Kidney (tissue), 22 donors: ENCODE data around the gene DIRAS1. TPM values are rescaled to one million over a fixed set of nuclear protein-coding genes. Genes with fewer than 3 reads are reported as not detected.

Experiments used
- DNase-seq, 5 donors: peaks; one replicate each; pipeline ENCODE4 v3.0.0-alpha.2; 2013 to 2020
- FAIRE-seq: peaks from 2 replicates; lab custom pipeline; 2012; peaks lifted over from hg19 to GRCh38; lab: Jason Lieb, UNC
- H3K27ac ChIP-seq, 2 donors: one replicate each; pipeline ENCODE4 v1.7.0; 2013; ENCODE audit warnings: low read depth in 2 of 2, low read length in 2 of 2, inconsistent platforms in 1 of 2
- H3K27me3 ChIP-seq: one replicate; pipeline ENCODE4 v1.7.1; 2013; ENCODE audit warnings: low read length, inconsistent platforms; ENCODE audit not compliant: control insufficient read depth, insufficient read depth
- H3K36me3 ChIP-seq, 3 donors: one replicate each; pipeline versions ENCODE4 v1.7.0 to v1.7.1; 2013; ENCODE audit warnings: low read length in 3 of 3, control low read depth in 1 of 3, inconsistent platforms in 1 of 3; ENCODE audit not compliant: insufficient read depth in 3 of 3, control insufficient read depth in 2 of 3
- H3K4me1 ChIP-seq, 3 donors: one replicate each; pipeline versions ENCODE4 v1.7.0 to v1.7.1; 2013; ENCODE audit warnings: low read length in 3 of 3, inconsistent platforms in 1 of 3, low read depth in 1 of 3; ENCODE audit not compliant: control insufficient read depth in 2 of 3, insufficient read depth in 2 of 3
- H3K4me3 ChIP-seq, 3 donors: one replicate each; pipeline versions ENCODE4 v1.7.0 to v1.8.1; 2013; ENCODE audit warnings: low read length in 3 of 3, control low read depth in 1 of 3, inconsistent platforms in 1 of 3
- H3K9ac ChIP-seq, 3 donors: one replicate each; pipeline versions ENCODE4 v1.7.0 to v1.7.1; 2013; ENCODE audit warnings: low read length in 3 of 3, control low read depth in 1 of 3, inconsistent platforms in 1 of 3
- H3K9me3 ChIP-seq, 3 donors: one replicate each; pipeline versions ENCODE4 v1.7.0 to v1.7.1; 2013; ENCODE audit warnings: low read length in 3 of 3, control low read depth in 1 of 3, inconsistent platforms in 1 of 3; ENCODE audit not compliant: control insufficient read depth in 2 of 3, insufficient read depth in 1 of 3
- CTCF ChIP-seq: IDR thresholded peaks from 3 replicates; pipeline ENCODE4 v1.5.1; 2012; ENCODE audit warnings: mild to moderate bottlenecking, moderate library complexity, borderline replicate concordance; ENCODE audit not compliant: insufficient read depth; ENCODE audit errors: extremely low read depth
- intact Hi-C: fragments of 100-400 bp; cut with DNase I; formaldehyde crosslinking; loops from one replicate; pipeline ENCODE4 v1.11.1; 2022
- long read RNA-seq, 10 donors: library from polyadenylated mRNA in 1 of 10; unstranded in 1 of 10; transcript quantifications; one replicate each; pipeline ENCODE4 v2.0.0 and lab custom pipeline, GENCODE V29; 2021 to 2026
- polyA plus RNA-seq: library from polyadenylated mRNA; stranded (reverse); fragments of 350-450 nt; fragmentation: Illumina TruSeq; extraction: RNeasy Lipid Tissue Mini Kit (QIAGEN cat#74804); gene quantifications from one replicate; pipeline ENCODE4 v1.2.3, GENCODE V29; 2014; ENCODE audit warnings: low read depth, low replicate concordance; ENCODE audit not compliant: insufficient read depth
- total RNA-seq: library from RNA; stranded (reverse); fragmentation: NEBNext Ultra II Directional; extraction: Animal tissue kit (Norgen Biotek cat#: 25700); gene quantifications from one replicate; pipeline ENCODE4 v1.2.1, GENCODE V29; 2021
- donor health status: control.
- donor health status: control.
- donor health status: control.
- donor health status: control.
- donor health status: control.
- donor health status: DM: yes; HTN: yes; CAD: no.
- donor health status: Normal renal cell carcinoma (clear cell type).

The DIRAS1 gene
- total RNA-seq (2.3 TPM), polyA plus RNA-seq (7.6 TPM)
- long read RNA-seq, donor 1: 0 reads
- long read RNA-seq, donor 2, partial matches to known transcripts: 0 of 1 reads
- long read RNA-seq, donor 2, other reads (novel, unspliced or antisense): 0 of 1 reads
- long read RNA-seq, donor 3, partial matches to known transcripts: 0 of 2 reads
- long read RNA-seq, donor 3, other reads (novel, unspliced or antisense): 0 of 2 reads
- long read RNA-seq, donor 4: 0 reads
- long read RNA-seq, donor 5: 0 reads
- long read RNA-seq, donor 6, partial matches to known transcripts: 0 of 2 reads
- long read RNA-seq, donor 6, other reads (novel, unspliced or antisense): 0 of 2 reads
- long read RNA-seq, donor 7, partial matches to known transcripts: 0 of 2 reads
- long read RNA-seq, donor 7, other reads (novel, unspliced or antisense): 1 of 2 reads
- long read RNA-seq, donor 8, partial matches to known transcripts: 0 of 1 reads
- long read RNA-seq, donor 8, other reads (novel, unspliced or antisense): 0 of 1 reads
- long read RNA-seq, donor 9, partial matches to known transcripts: 0 of 1 reads
- long read RNA-seq, donor 9, other reads (novel, unspliced or antisense): 0 of 1 reads
- long read RNA-seq, donor 10: 0 reads

- DNase-seq (peak; percentile 33 to 77 (median 43)), FAIRE-seq (no peak)
- Histone ChIP-seq H3K4me3 (no peak within 1 kb of the TSS), H3K9ac (no peak within 1 kb of the TSS), H3K9me3 (no peaks in the 10 kb centered on the region), H3K27ac (no peak within 1 kb of the TSS), H3K27me3 (peaks cover 3% of the 10 kb centered on the region), H3K36me3 (no peaks in the 10 kb centered on the region), H3K4me1 (peaks cover 0 to 14% (median 0%) of the 10 kb centered on the region in 3 donors)
- TF ChIP-seq CTCF: no peak
- intact Hi-C loops: no loop called here
Observed at GRCh38 chr19:2720777-2721569, at the start of gene DIRAS1. Gene DIRAS1, minus strand, starts transcription at chr19:2721372. Its CDS starts 3,566 bp downstream, at chr19:2717806.

- FAIRE-seq (no peak), DNase-seq (peak in 3 of 5 donors; percentile 38 to 92 (median 44))
- Histone ChIP-seq H3K36me3 (peaks cover 0 to 6% (median 0%) of the 10 kb centered on the region in 3 donors), H3K27ac (peak overlapping the region; percentile 51 to 82), H3K9me3 (no peaks in the 10 kb centered on the region), H3K27me3 (no peaks in the 10 kb centered on the region), H3K9ac (no peak overlapping the region), H3K4me1 (peaks cover 0 to 22% (median 8%) of the 10 kb centered on the region in 3 donors), H3K4me3 (no peak overlapping the region)
- TF ChIP-seq CTCF: no peak
- intact Hi-C loops: no loop called here
Observed at GRCh38 chr19:2770055-2771013, 49.2 kb upstream of the DIRAS1 start.

GRCh38 chr19:2769218-2769617 lies 48.0 kb upstream of the DIRAS1 start:
- no peak for DNase-seq
- Histone ChIP-seq H3K36me3 (peaks cover 0 to 8% (median 2%) of the 10 kb centered on the region in 3 donors), H3K9ac (no peak overlapping the region)

More at GRCh38 chr19:2769218-2769617, 48.0 kb upstream of the DIRAS1 start:
- Histone ChIP-seq H3K27ac (no peak overlapping the region), H3K4me1 (peaks cover 0 to 12% (median 0%) of the 10 kb centered on the region in 3 donors), H3K4me3 (no peak overlapping the region), H3K9me3 (no peaks in the 10 kb centered on the region), H3K27me3 (no peaks in the 10 kb centered on the region)
- FAIRE-seq: no peak
- intact Hi-C loops: no loop called here
- no peak for TF ChIP-seq CTCF
